H1 (cell line): ENCODE results near the gene LRRC61. TPM values are rescaled to one million over a fixed set of nuclear protein-coding genes. Genes with fewer than 3 reads are reported as not detected.

Source experiments
- CTCF ChIA-PET: fragments of 300-600 bp; sonication (Branson Sonifier 250); formaldehyde crosslinking; loops from one replicate; lab custom pipeline; 2021; ENCODE audit not compliant: partially characterized antibody; lab: Charles Lee
- POLR2A ChIA-PET: fragments of 300-600 bp; sonication (Branson Sonifier 250); formaldehyde crosslinking; loops from one replicate; lab custom pipeline; 2021; ENCODE audit warnings: inconsistent platforms; ENCODE audit not compliant: partially characterized antibody; lab: Charles Lee
- DNase-seq, 2 experiments: peaks; one replicate each; pipeline versions ENCODE4 v3.0.0 to v3.0.0-alpha.2; 2010 to 2022; ENCODE audit warnings: low spot score in 2 of 2, low read depth in 1 of 2, mixed read lengths in 1 of 2
- FAIRE-seq: peaks from 2 replicates; lab custom pipeline; 2011; peaks lifted over from hg19 to GRCh38; lab: Jason Lieb, UNC
- H2AFZ ChIP-seq: 2 replicates; pipeline ENCODE4 v1.8.1; 2012; ENCODE audit warnings: low read length, inconsistent platforms
- H2AK5ac ChIP-seq: 2 replicates; pipeline ENCODE4 v1.6.1; 2013; ENCODE audit warnings: low read depth, low read length
- H2BK120ac ChIP-seq: replicated peaks from 2 replicates; pipeline ENCODE3; 2013; ENCODE audit warnings: low read depth, low read length, inconsistent platforms
- H2BK12ac ChIP-seq: 2 replicates; pipeline ENCODE4 v1.6.1; 2013; ENCODE audit warnings: low read depth, low read length
- H2BK15ac ChIP-seq: 2 replicates; pipeline ENCODE4 v1.6.1; 2013; ENCODE audit warnings: low read length
- H2BK20ac ChIP-seq: 2 replicates; pipeline ENCODE4 v1.6.1; 2013; ENCODE audit warnings: low read length
- H2BK5ac ChIP-seq: 2 replicates; pipeline ENCODE4 v1.6.1; 2013; ENCODE audit warnings: low read depth, low read length
- H3K14ac ChIP-seq: 2 replicates; pipeline ENCODE4 v1.6.1; 2013; ENCODE audit warnings: inconsistent platforms; ENCODE audit not compliant: insufficient read length
- H3K18ac ChIP-seq: 2 replicates; pipeline ENCODE4 v1.6.1; 2013; ENCODE audit warnings: low read length; ENCODE audit errors: extremely low read depth
- H3K23ac ChIP-seq: 2 replicates; pipeline ENCODE4 v1.6.1; 2013; ENCODE audit warnings: inconsistent platforms; ENCODE audit not compliant: insufficient read length
- H3K23me2 ChIP-seq: 2 replicates; pipeline ENCODE4 v1.6.1; 2013; ENCODE audit warnings: low read depth, low read length
- H3K27ac ChIP-seq: 2 replicates; pipeline ENCODE4 v1.6.1; 2011; ENCODE audit warnings: low read depth, low read length, inconsistent platforms
- H3K27me3 ChIP-seq, 4 experiments: replicated peaks in 1 of 4; 1 replicate in 1 of 4; 2 replicates in 3 of 4; pipeline versions ENCODE4 v1.6.1 to v1.8.1; 2011 to 2013; ENCODE audit warnings: low read length in 3 of 4, mild to moderate bottlenecking in 3 of 4, inconsistent platforms in 2 of 4, mixed read lengths in 2 of 4, moderate library complexity in 1 of 4; ENCODE audit not compliant: control insufficient read depth in 3 of 4, insufficient read depth in 3 of 4; ENCODE audit errors: extremely low read depth in 1 of 4
- H3K36me3 ChIP-seq, 4 experiments: 2 replicates each; pipeline versions ENCODE4 v1.6.1 to v1.8.1; 2011 to 2013; ENCODE audit warnings: mild to moderate bottlenecking in 4 of 4, low read length in 3 of 4, moderate library complexity in 2 of 4, control low read depth in 1 of 4, inconsistent platforms in 1 of 4; ENCODE audit not compliant: insufficient read depth in 4 of 4, control insufficient read depth in 2 of 4
- H3K4ac ChIP-seq: replicated peaks from 2 replicates; pipeline ENCODE3; 2013; ENCODE audit warnings: low read length, low read depth, mixed read lengths, inconsistent platforms; ENCODE audit not compliant: insufficient read length
- H3K4me1 ChIP-seq, 4 experiments: replicated peaks in 1 of 4; 1 replicate in 1 of 4; 2 replicates in 3 of 4; pipeline versions ENCODE4 v1.6.1 to v1.8.1; 2011 to 2013; ENCODE audit warnings: low read length in 3 of 4, inconsistent platforms in 2 of 4, mixed read lengths in 1 of 4; ENCODE audit not compliant: insufficient read depth in 4 of 4, control insufficient read depth in 3 of 4
- H3K4me2 ChIP-seq, 2 experiments: 2 replicates each; pipeline versions ENCODE4 v1.6.1 to v1.8.1; 2011 to 2013; ENCODE audit warnings: low read depth in 2 of 2, low read length in 2 of 2, control low read depth in 1 of 2, inconsistent platforms in 1 of 2, mild to moderate bottlenecking in 1 of 2; ENCODE audit not compliant: insufficient read depth in 1 of 2
- H3K4me3 ChIP-seq, 4 experiments: fragments of 200-600, 300-600 bp in 1 of 4; sonication (generic), shearing (Covaris generic), sonication (Bioruptor Twin) in 1 of 4; 2 replicates each; pipeline versions ENCODE4 v1.5.1 to v1.8.1; 2011 to 2016; ENCODE audit warnings: low read length in 4 of 4, low read depth in 3 of 4, control low read depth in 2 of 4, inconsistent platforms in 2 of 4, mild to moderate bottlenecking in 2 of 4, mixed read lengths in 1 of 4, moderate library complexity in 1 of 4; ENCODE audit not compliant: insufficient read depth in 2 of 4; ENCODE audit errors: extremely low read depth in 1 of 4
- H3K56ac ChIP-seq: replicated peaks from 2 replicates; pipeline ENCODE3; 2013; ENCODE audit warnings: low read depth, mild to moderate bottlenecking, mixed read lengths, low read length, inconsistent platforms; ENCODE audit not compliant: insufficient read length
- H3K79me1 ChIP-seq: 2 replicates; pipeline ENCODE4 v1.6.1; 2013; ENCODE audit warnings: low read depth, low read length, control low read depth
- H3K79me2 ChIP-seq, 2 experiments: 2 replicates each; pipeline versions ENCODE4 v1.6.1 to v1.8.1; 2012 to 2013; ENCODE audit warnings: low read length in 2 of 2, mild to moderate bottlenecking in 2 of 2, inconsistent platforms in 1 of 2; ENCODE audit not compliant: insufficient read depth in 2 of 2, control insufficient read depth in 1 of 2
- H3K9ac ChIP-seq, 4 experiments: replicated peaks in 1 of 4; 1 replicate in 1 of 4; 2 replicates in 3 of 4; pipeline versions ENCODE4 v1.6.1 to v1.8.1; 2011 to 2013; ENCODE audit warnings: low read depth in 3 of 4, low read length in 3 of 4, control low read depth in 2 of 4, mild to moderate bottlenecking in 2 of 4, moderate library complexity in 2 of 4, inconsistent platforms in 1 of 4; ENCODE audit errors: extremely low read depth in 1 of 4
- H3K9me3 ChIP-seq, 2 experiments: 2 replicates each; pipeline versions ENCODE4 v1.6.1 to v1.8.1; 2012 to 2013; ENCODE audit warnings: mild to moderate bottlenecking in 2 of 2, moderate library complexity in 2 of 2, control low read depth in 1 of 2, inconsistent platforms in 1 of 2, low read depth in 1 of 2, low read length in 1 of 2, mixed read lengths in 1 of 2; ENCODE audit not compliant: insufficient read depth in 2 of 2
- H4K20me1 ChIP-seq, 2 experiments: replicated peaks in 1 of 2; 2 replicates each; pipeline versions ENCODE3 to v1.8.1; 2011 to 2013; ENCODE audit warnings: inconsistent platforms in 2 of 2, low read length in 2 of 2, mild to moderate bottlenecking in 1 of 2; ENCODE audit not compliant: insufficient read depth in 2 of 2, control insufficient read depth in 1 of 2
- H4K5ac ChIP-seq: 2 replicates; pipeline ENCODE4 v1.6.1; 2013; ENCODE audit warnings: low read length, low read depth, mixed read lengths, inconsistent platforms; ENCODE audit not compliant: insufficient read length
- H4K8ac ChIP-seq: 2 replicates; pipeline ENCODE4 v1.8.0; 2013; ENCODE audit warnings: mild to moderate bottlenecking, moderate library complexity, low read length, inconsistent platforms; ENCODE audit not compliant: insufficient read depth; ENCODE audit errors: extremely low read depth
- H4K91ac ChIP-seq: replicated peaks from 2 replicates; pipeline ENCODE3; 2013; ENCODE audit warnings: low read length, mixed read lengths, inconsistent platforms; ENCODE audit not compliant: insufficient read length
- CTBP2 ChIP-seq: IDR thresholded peaks from 2 replicates; pipeline ENCODE4 v1.7.0; 2011; ENCODE audit warnings: borderline replicate concordance, mild to moderate bottlenecking, moderate library complexity, mixed read lengths, low read length; ENCODE audit not compliant: insufficient read depth, insufficient read length
- HDAC2 ChIP-seq, 2 experiments: fragments of 300-600 bp in 1 of 2; sonication (generic) in 1 of 2; IDR thresholded peaks; 2 replicates each; pipeline ENCODE4 v1.6.1; 2011 to 2012; ENCODE audit warnings: low read depth in 2 of 2, low read length in 2 of 2, mild to moderate bottlenecking in 2 of 2, moderate library complexity in 2 of 2, borderline replicate concordance in 1 of 2, inconsistent platforms in 1 of 2
- POLR2A ChIP-seq, 2 experiments: IDR thresholded peaks; 1 replicate in 1 of 2; 2 replicates in 1 of 2; pipeline ENCODE4 v1.6.1; 2011; ENCODE audit warnings: low read depth in 2 of 2, low read length in 2 of 2, mild to moderate bottlenecking in 2 of 2; ENCODE audit errors: control extremely low read depth in 1 of 2
- POU5F1 ChIP-seq: IDR thresholded peaks from 2 replicates; pipeline ENCODE4 v1.6.1; 2011; ENCODE audit warnings: low read depth, mild to moderate bottlenecking, low read length, moderate library complexity
- TAF1 ChIP-seq: IDR thresholded peaks from 2 replicates; pipeline ENCODE4 v1.6.1; 2011; ENCODE audit warnings: mild to moderate bottlenecking, low read depth, low read length
- YY1 ChIP-seq: IDR thresholded peaks from 2 replicates; pipeline ENCODE4 v1.6.1; 2011; ENCODE audit warnings: low read depth, mild to moderate bottlenecking, low read length
- WGBS, 2 experiments: shearing (Covaris generic) in 1 of 2; methylation state at CpG; one replicate each; pipeline versions ENCODE4 v1.1.6 to v1.1.7; 2013 to 2015; ENCODE audit warnings: low lambda C conversion rate in 2 of 2, mixed read lengths in 2 of 2, inconsistent platforms in 1 of 2, low coverage in 1 of 2, missing lambda C conversion rate in 1 of 2; ENCODE audit not compliant: insufficient replicate concordance in 2 of 2, insufficient coverage in 1 of 2, insufficient read length in 1 of 2; ENCODE audit errors: extremely low coverage in 1 of 2, missing lambda C conversion rate in 1 of 2; 5-methylcytosine and 5-hydroxymethylcytosine counted together
- polyA plus RNA-seq, 7 experiments: library from polyadenylated mRNA; depleted of rRNA in 3 of 7; stranded (reverse) in 5 of 7; unstranded in 2 of 7; fragments of >200 nt in 5 of 7; fragments of 200-250 nt in 2 of 7; gene quantifications; 1 replicate in 5 of 7; 2 replicates in 1 of 7; 4 replicates in 1 of 7; pipeline versions ENCODE4 v1.2.1 to v1.2.3, GENCODE V29; 2011 to 2013; ENCODE audit warnings: missing spikeins in 2 of 7, mixed read lengths in 2 of 7
- total RNA-seq: library from RNA; stranded (reverse); fragmentation: NEBNext Ultra II Directional; extraction: Animal tissue kit (Norgen Biotek cat#: 25700); gene quantifications from 2 replicates; pipeline ENCODE4 v1.2.1, GENCODE V29; 2021
- TF ChIP-seq, protein P1 (sequence below): IDR thresholded peaks from 2 replicates; pipeline ENCODE4 v1.6.1; 2012; ENCODE audit warnings: inconsistent platforms

Gene LRRC61
- total and polyA plus RNA-seq, 2 of the 8 experiments (the other 6 are each of a cell fraction or from before 2014, with no cell fraction given), result 0.73 to 44.8 TPM

DNA sequence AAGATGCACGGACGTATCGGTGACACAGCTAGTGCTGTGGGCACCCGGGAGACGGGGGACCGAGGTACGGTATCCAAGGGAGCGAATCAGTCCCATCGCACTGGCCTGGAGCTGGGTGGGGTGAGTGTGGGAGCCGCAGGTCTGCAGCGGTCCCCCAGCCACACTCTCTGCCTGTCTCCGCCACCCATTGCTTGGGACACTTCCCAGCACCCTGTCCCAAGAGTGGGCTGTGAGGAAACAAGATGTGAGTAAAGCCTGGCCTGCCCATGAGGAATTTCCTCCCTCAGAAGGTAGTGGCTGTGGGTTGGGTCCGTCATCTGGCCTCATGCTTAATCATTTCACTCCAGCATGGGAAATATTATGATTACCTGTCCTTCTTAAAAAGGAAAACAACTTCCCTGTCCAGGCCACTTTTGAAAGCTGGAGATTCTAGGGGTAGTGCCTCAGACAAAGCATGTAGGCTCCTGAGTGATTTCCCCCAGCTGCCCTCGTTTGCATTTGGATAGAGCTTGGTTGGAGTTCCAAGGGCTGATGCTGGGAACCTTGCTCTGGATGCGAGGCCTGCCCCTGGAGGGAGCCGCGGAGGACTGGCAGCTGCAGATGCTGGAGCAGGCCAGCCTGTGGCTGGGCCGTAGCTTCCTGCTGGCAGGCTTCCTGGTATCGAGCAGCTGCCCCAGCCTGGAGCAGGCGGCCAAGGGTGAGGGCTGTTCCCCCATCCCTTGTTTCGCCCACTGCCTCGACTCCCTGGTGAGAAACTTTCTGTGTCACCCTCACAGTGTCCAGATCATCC is 6.4 kb downstream of the LRRC61 start:
- Histone ChIP-seq H2BK15ac (peak overlapping the region; percentile 88; the same call in 1 of the 2 replicates), H3K23me2 (no peaks in the 10 kb centered on the region), H2AFZ (no peak overlapping the region), H3K79me1 (peaks cover 2% of the 10 kb centered on the region; the same call in 1 of the 2 replicates), H3K23ac (no peak overlapping the region), H2BK20ac (peak overlapping the region; percentile 93), H3K9me3 (no peaks in the 10 kb centered on the region), H3K4ac (peak overlapping the region; percentile 62), H4K8ac (peak overlapping the region; percentile 84; the same call in 1 of the 2 replicates), H3K36me3 (peaks cover 5 to 12% (median 8%) of the 10 kb centered on the region in 4 experiments; a peak in 7 of 8 replicates), H4K20me1 (no peaks in the 10 kb centered on the region), H3K9ac (peak overlapping the region in 1 of 4 experiments; percentile 45; a peak in 1 of 7 replicates), H3K18ac (peak overlapping the region; percentile 97), H4K91ac (peak overlapping the region; percentile 96), H3K4me1 (peaks cover 10 to 31% (median 23%) of the 10 kb centered on the region in 4 experiments), H3K4me3 (no peak overlapping the region; a peak in 2 of 8 replicates), H3K79me2 (peaks cover 0 to 13% of the 10 kb centered on the region in 2 experiments; a peak in 1 of 4 replicates), H3K27ac (peak overlapping the region; percentile 43; the same call in 1 of the 2 replicates), H4K5ac (peak overlapping the region; percentile 92), H2BK5ac (peak overlapping the region; percentile 96), H3K56ac (no peak overlapping the region), H2BK12ac (peak overlapping the region; percentile 98), H3K4me2 (peak overlapping the region; percentile 45 to 56), H3K14ac (no peak overlapping the region), H2BK120ac (peak overlapping the region; percentile 26), H3K27me3 (0 out of 7 replicates have a peak, but pooled peaks cover 0 to 2% (median 0%) of the 10 kb centered on the region in 4 experiments), H2AK5ac (peak overlapping the region; percentile 69; the same call in 1 of the 2 replicates)
- DNase-seq, result peak in 1 of 2 experiments; percentile 66
- ChIA-PET POLR2A (interaction anchor here (0.7 to 2.3 kb wide), 15 partner anchors 10 to 101 kb away, joined by 3 to 22 read pairs (median 6); partner anchors contain the start of genes RARRES2 and REPIN1), CTCF (interaction anchor here (0.6 to 1.9 kb wide), 7 partner anchors 8 to 92 kb away, joined by 3 to 8 read pairs (median 3); no protein-coding TSS in a partner anchor)
- 60% methylated on average over 22 of the region's 22 CpGs; no CpG with 5 or more reads in 1 of the 2 experiments for WGBS, 2 experiments
- peak; percentile 81 for FAIRE-seq
- TF ChIP-seq CTBP2 (peak; percentile 57), POLR2A (IDR thresholded peaks at IDR 0.05; ENCODE audit: control extremely low read depth in 1 of 2, low read depth in 2 of 2, low read length in 2 of 2) (peak in 1 of 2 experiments; percentile 36; a peak in 1 of 3 replicates), TAF1 (0 out of 2 replicates have a peak, but pooled peaks have one; percentile 45), POU5F1 (0 out of 2 replicates have a peak, but pooled peaks have one; percentile 23), YY1 (0 out of 2 replicates have a peak, but pooled peaks have one; percentile 31), HDAC2 (IDR thresholded peaks at IDR 0.05; ENCODE audit: borderline replicate concordance in 1 of 2, low read depth in 2 of 2, low read length in 2 of 2) (peak in 1 of 2 experiments; percentile 83; a peak in 1 of 4 replicates)
- TF ChIP-seq, protein P1, sequence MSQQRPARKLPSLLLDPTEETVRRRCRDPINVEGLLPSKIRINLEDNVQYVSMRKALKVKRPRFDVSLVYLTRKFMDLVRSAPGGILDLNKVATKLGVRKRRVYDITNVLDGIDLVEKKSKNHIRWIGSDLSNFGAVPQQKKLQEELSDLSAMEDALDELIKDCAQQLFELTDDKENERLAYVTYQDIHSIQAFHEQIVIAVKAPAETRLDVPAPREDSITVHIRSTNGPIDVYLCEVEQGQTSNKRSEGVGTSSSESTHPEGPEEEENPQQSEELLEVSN, result peak; percentile 39
